ENCODE results near the gene AUTS2.

DNA sequence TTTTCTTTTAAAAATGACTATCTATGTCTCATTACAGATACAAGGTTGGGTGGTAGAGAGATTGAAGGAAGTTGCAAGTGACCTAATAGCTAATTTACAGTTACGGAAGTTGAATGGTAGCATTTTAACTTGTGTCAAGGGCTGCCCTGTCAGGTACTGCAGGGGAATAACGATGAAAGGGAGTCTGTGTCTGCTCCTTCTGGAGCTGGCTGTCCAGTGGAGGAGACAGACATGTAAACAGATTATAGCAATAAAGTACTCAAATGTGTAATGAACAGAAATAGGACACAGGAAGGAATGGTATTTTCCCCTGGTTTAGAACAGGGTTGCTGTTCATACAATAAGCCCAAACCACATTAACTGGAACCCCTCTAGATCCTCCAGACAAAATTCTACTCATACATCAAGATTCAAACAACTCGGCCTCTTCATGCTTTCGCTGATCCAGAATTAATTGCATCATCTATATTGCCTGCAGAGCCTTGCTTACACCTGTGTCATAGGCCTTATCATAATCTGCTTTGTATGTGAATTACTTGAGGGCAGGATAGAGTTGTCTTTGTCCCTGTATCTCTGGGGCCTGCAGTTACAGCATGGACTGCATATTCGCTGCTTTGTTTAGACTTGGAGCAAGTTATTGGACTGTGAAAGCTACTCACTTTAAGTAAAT, 42.8 kb downstream of the AUTS2 start:
- no peak for TF ChIP-seq JUN (CRISPR knock-in tag; IDR thresholded peaks at IDR 0.05)
- no peak for TF ChIP-seq ELF4 (CRISPR knock-in tag; IDR thresholded peaks at IDR 0.05; ENCODE audit: low read depth)
- TF ChIP-seq NFYB (CRISPR knock-in tag; conservative IDR thresholded peaks at IDR 0.05; ENCODE audit: low read depth): no peak
- no peak for TF ChIP-seq FOXJ3 (CRISPR knock-in tag; IDR thresholded peaks at IDR 0.05; ENCODE audit: borderline replicate concordance)
- no peak for TF ChIP-seq CTCF (IDR thresholded peaks at IDR 0.05)
- TF ChIP-seq ETV6 (CRISPR knock-in tag; IDR thresholded peaks at IDR 0.05): no peak
- TF ChIP-seq CREB1 (CRISPR knock-in tag; IDR thresholded peaks at IDR 0.05): no peak
- no peak for TF ChIP-seq NR2C2 (CRISPR knock-in tag; IDR thresholded peaks at IDR 0.05)
